GM23248 (cell line): ENCODE measurements around the gene SCN4A. TPM values are rescaled to one million over a fixed set of nuclear protein-coding genes. Genes with fewer than 3 reads are reported as not detected.

Experiments used
- DNase-seq: peaks from one replicate; pipeline ENCODE4 v3.0.0-alpha.2; 2015
- H2AFZ ChIP-seq: fragments of 200-600 bp; sonication (generic); 2 replicates; pipeline ENCODE4 v1.6.1; 2016; ENCODE audit warnings: antibody characterized with exemption
- H3F3A ChIP-seq: fragments of 200-600 bp; sonication (generic); 2 replicates; pipeline ENCODE4 v1.6.1; 2016; ENCODE audit warnings: mild to moderate bottlenecking, antibody characterized with exemption, mixed run types; ENCODE audit not compliant: insufficient read depth
- H3K27ac ChIP-seq: fragments of 200-600 bp; sonication (generic); 2 replicates; pipeline ENCODE4 v1.5.1; 2016; ENCODE audit warnings: mild to moderate bottlenecking
- H3K27me3 ChIP-seq: fragments of 200-600 bp; sonication (generic); replicated peaks from 2 replicates; pipeline ENCODE4 v1.6.1; 2016; ENCODE audit warnings: mild to moderate bottlenecking; ENCODE audit not compliant: insufficient read depth
- H3K36me3 ChIP-seq: fragments of 200-600 bp; sonication (generic); 2 replicates; pipeline ENCODE4 v1.6.1; 2016; ENCODE audit warnings: low read depth, mild to moderate bottlenecking
- H3K4me1 ChIP-seq: fragments of 200-600 bp; sonication (generic); 2 replicates; pipeline ENCODE4 v1.6.1; 2016; ENCODE audit warnings: mild to moderate bottlenecking; ENCODE audit not compliant: insufficient read depth
- H3K4me2 ChIP-seq: fragments of 200-600 bp; sonication (generic); one replicate; pipeline ENCODE4 v1.6.1; 2016; ENCODE audit warnings: mild to moderate bottlenecking; ENCODE audit not compliant: unreplicated experiment
- H3K4me3 ChIP-seq: fragments of 200-600 bp; sonication (generic); 2 replicates; pipeline ENCODE4 v1.5.1; 2016; ENCODE audit warnings: mild to moderate bottlenecking
- H3K79me2 ChIP-seq: fragments of 200-600 bp; sonication (generic); 2 replicates; pipeline ENCODE4 v1.6.1; 2016; ENCODE audit warnings: mild to moderate bottlenecking; ENCODE audit not compliant: insufficient read depth
- H3K9ac ChIP-seq: fragments of 200-600 bp; sonication (generic); 2 replicates; pipeline ENCODE4 v1.6.1; 2016; ENCODE audit warnings: mild to moderate bottlenecking
- H3K9me2 ChIP-seq: fragments of 200-600 bp; sonication (generic); 2 replicates; pipeline ENCODE4 v1.6.1; 2016; ENCODE audit warnings: mixed run types, mild to moderate bottlenecking, moderate library complexity; ENCODE audit not compliant: insufficient read depth
- H3K9me3 ChIP-seq: fragments of 200-600 bp; sonication (generic); one replicate; pipeline ENCODE4 v1.6.1; 2017; ENCODE audit warnings: low read depth
- H4K20me1 ChIP-seq: fragments of 200-600 bp; sonication (generic); 2 replicates; pipeline ENCODE4 v1.6.0; 2016; ENCODE audit not compliant: insufficient read depth
- EZH2 ChIP-seq: fragments of 200-600 bp; sonication (generic); IDR thresholded peaks from 2 replicates; pipeline ENCODE4 v1.6.1; 2018; ENCODE audit warnings: antibody characterized with exemption, mild to moderate bottlenecking; ENCODE audit not compliant: insufficient read depth, poor library complexity, severe bottlenecking
- EZH2phosphoT487 ChIP-seq: fragments of 200-600 bp; sonication (generic); IDR thresholded peaks from 2 replicates; pipeline ENCODE4 v1.6.1; 2018; ENCODE audit warnings: antibody characterized with exemption, moderate library complexity, mild to moderate bottlenecking, low read depth; ENCODE audit not compliant: insufficient read depth
- WGBS, 2 experiments: methylation state at CpG; one replicate each; pipeline ENCODE4 v1.1.6; 2015 to 2017; ENCODE audit warnings: low lambda C conversion rate in 2 of 2, low coverage in 1 of 2; ENCODE audit errors: missing lambda C conversion rate in 2 of 2; 5-methylcytosine and 5-hydroxymethylcytosine counted together
- in situ Hi-C: fragments of 300-500 bp; cut with MboI; formaldehyde crosslinking; loops from 2 replicates; pipeline ENCODE4 v1.15.0; 2020
- polyA plus RNA-seq: library from polyadenylated mRNA; unstranded; fragments of >200 nt; fragmentation: Nextera tagmentation; extraction: Ambion mirVana; gene quantifications from 2 replicates; pipeline ENCODE4 v1.2.1, GENCODE V29; 2016
- total RNA-seq: library from RNA; depleted of rRNA; stranded (reverse); fragments of >200 nt; shearing (Covaris generic); gene quantifications from 2 replicates; pipeline ENCODE4 v1.2.3, GENCODE V29; 2014

SCN4A gene
- total and polyA plus RNA-seq, 2 experiments from 2014 or later: not detected

DNA sequence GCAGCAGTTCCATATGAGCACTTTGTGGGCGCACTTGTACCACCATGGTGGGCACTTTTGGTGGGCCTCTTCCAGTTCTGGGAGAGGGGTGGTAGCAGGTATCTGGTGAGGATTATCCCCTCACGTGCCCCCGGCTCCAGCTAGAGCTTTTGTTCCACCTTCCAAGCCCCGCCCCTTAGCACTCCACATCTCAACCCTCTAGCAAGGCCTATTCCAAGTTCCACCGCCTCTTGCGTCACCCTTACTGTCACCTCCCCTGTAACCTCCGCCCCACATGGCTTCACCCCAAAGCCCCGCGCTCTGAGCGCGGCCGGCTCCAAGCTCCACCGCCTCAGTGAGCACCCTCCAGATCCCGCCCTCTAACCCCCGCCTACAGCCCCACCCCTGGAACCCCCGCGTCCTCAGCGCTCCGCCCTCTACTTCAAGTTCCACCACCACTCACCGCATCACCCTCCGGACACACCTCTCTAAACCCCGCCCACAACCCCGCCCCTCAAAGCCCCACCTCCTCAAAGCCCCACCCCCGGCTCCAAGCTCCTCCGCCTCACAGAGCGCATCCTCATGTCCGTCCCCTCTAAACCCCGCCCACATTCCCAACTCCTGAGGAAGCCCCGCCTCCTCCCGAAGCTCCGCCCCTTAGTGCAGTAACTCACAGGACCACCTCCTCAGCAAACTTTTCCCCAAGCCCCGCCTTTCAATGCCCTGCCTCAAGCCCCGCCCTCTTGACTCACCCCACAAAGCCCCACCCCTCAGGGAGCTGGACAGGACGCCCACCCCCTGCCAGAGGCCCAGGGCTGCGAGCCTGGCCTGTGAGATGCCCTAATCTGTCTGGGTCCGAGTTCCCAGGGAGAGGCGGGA, 11.1 kb downstream of the SCN4A start:
- Histone ChIP-seq H3K4me2 (peak overlapping the region; percentile 45), H2AFZ (no peak overlapping the region)
- DNase-seq: peak; percentile 85

DNA sequence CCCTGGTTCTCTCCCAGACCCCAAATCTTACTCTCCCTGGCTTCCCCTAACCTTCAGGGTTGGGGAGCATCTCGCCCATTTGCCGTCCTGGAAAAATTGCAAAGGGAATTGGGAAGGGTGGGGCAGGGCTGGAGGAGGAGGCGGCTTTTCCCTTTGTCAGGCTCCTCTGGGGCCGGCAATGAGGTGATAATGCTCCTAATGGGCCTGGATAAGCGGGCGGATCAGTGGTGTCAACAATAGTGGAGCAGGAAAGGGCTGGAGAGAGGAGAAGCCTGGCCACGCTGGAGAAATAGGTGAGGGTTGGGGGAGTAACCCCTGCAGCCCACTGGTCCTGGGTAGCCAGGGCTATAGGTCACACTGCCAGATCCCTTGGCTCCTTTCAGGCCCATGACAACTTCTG, 12.3 kb downstream of the SCN4A start:
- H3K27ac ChIP-seq: no peak overlapping the region
- H3K9me3 ChIP-seq: no peaks in the 10 kb centered on the region
- H3F3A ChIP-seq: no peaks in the 10 kb centered on the region
- TF ChIP-seq EZH2 (no peak), EZH2phosphoT487 (no peak)
- no peaks in the 10 kb centered on the region for H3K79me2 ChIP-seq
- no peak overlapping the region for H3K4me3 ChIP-seq
- H3K9me2 ChIP-seq: no peaks in the 10 kb centered on the region
- H3K36me3 ChIP-seq: no peaks in the 10 kb centered on the region
- in situ Hi-C loops: no loop called here
- no peaks in the 10 kb centered on the region for H3K27me3 ChIP-seq
- H3K4me2 ChIP-seq: no peak overlapping the region
- no peaks in the 10 kb centered on the region for H4K20me1 ChIP-seq
- no peak for DNase-seq
- H3K4me1 ChIP-seq: no peaks in the 10 kb centered on the region
- H2AFZ ChIP-seq: no peak overlapping the region
- WGBS, 2 experiments: 67 to 78% methylated on average over 7 of the region's 7 CpGs
- H3K9ac ChIP-seq: no peak overlapping the region

More for the DNA sequence above, 11.1 kb downstream of the SCN4A start:
- WGBS, 2 experiments: 15 to 20% methylated on average over 20 to 37 of the region's 37 CpGs
- TF ChIP-seq EZH2 (no peak), EZH2phosphoT487 (no peak)
- Histone ChIP-seq H4K20me1 (no peaks in the 10 kb centered on the region), H3K9ac (no peak overlapping the region), H3F3A (no peaks in the 10 kb centered on the region), H3K9me2 (no peaks in the 10 kb centered on the region), H3K36me3 (no peaks in the 10 kb centered on the region), H3K27ac (no peak overlapping the region), H3K27me3 (no peaks in the 10 kb centered on the region), H3K79me2 (no peaks in the 10 kb centered on the region), H3K4me3 (no peak overlapping the region), H3K9me3 (no peaks in the 10 kb centered on the region), H3K4me1 (no peaks in the 10 kb centered on the region)
- in situ Hi-C loops: no loop called here

DNA sequence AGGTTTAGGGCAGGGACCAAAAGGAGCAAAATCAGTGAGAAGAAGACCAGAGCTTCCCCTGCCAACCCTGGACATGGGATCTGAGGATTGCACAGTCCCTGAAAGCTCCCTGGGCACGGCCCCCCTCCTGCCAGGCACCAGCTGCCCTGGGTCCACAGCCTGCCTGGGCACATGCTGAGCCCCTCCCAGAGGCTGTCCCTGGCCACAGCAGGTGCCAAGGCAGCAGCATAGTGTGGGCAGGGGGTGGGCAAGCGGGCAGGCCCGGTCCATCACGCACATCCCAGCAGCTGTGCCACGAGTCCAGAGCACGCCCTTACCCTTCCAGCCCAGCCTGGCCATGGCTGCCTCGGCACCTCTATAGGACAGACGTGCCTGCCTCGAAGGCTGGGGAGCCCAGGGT, 12.7 kb downstream of the SCN4A start:
- Histone ChIP-seq H3F3A (no peaks in the 10 kb centered on the region), H3K4me1 (no peaks in the 10 kb centered on the region), H3K4me3 (no peak overlapping the region), H3K9me3 (no peaks in the 10 kb centered on the region), H3K9me2 (no peaks in the 10 kb centered on the region), H3K27me3 (no peaks in the 10 kb centered on the region), H3K9ac (no peak overlapping the region), H2AFZ (no peak overlapping the region), H3K27ac (no peak overlapping the region), H3K36me3 (no peaks in the 10 kb centered on the region), H3K4me2 (no peak overlapping the region), H3K79me2 (no peaks in the 10 kb centered on the region), H4K20me1 (no peaks in the 10 kb centered on the region)
- TF ChIP-seq EZH2phosphoT487 (no peak), EZH2 (no peak)
- in situ Hi-C loops: no loop called here
- WGBS, 2 experiments: 80 to 81% methylated on average over 9 of the region's 9 CpGs
- no peak for DNase-seq

DNA sequence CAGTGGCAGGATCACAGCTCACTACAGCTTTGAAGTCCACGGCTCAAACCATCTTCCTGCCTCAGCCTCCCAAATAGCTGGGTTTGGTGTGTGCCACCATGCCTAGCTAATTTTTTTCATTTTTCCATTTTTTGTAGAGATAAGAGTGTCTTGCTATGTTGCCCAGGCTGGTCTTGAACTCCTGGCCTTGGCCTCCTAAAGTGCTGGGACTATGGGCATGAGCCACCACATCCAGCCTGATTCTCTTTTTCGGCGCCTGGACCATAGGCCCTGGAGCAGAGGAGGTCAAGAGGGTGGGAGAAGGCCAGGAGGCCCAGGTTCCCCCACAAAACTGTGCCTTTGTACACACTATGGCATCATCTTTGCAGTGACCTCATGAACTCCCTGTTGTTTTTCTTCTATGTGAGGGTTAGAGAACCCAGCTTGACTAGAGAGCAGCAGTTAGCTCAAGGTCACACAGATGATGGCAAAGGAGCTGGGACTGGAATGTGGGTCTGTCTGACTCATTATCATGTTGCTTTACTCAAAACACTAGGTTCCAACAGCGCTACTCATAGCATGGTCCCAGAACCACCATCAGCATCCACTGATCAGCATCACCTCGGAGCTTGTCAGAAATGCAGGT, 16.3 kb downstream of the SCN4A start:
- Histone ChIP-seq H4K20me1 (no peaks in the 10 kb centered on the region), H3K9me3 (no peaks in the 10 kb centered on the region), H3K9ac (no peak overlapping the region), H2AFZ (no peak overlapping the region), H3K27ac (no peak overlapping the region), H3K4me3 (no peak overlapping the region), H3K79me2 (no peaks in the 10 kb centered on the region), H3K4me2 (no peak overlapping the region), H3K36me3 (no peaks in the 10 kb centered on the region), H3K27me3 (no peaks in the 10 kb centered on the region), H3K9me2 (no peaks in the 10 kb centered on the region), H3K4me1 (no peaks in the 10 kb centered on the region), H3F3A (no peaks in the 10 kb centered on the region)
- no peak for TF ChIP-seq EZH2
- no peak for TF ChIP-seq EZH2phosphoT487
- 85 to 88% methylated on average over 5 of the region's 5 CpGs for WGBS, 2 experiments
- in situ Hi-C loops: no loop called here
- peak; percentile 68 for DNase-seq
